BJ (cell line): ENCODE measurements around the gene TTC36. TPM values are rescaled to one million over a fixed set of nuclear protein-coding genes. Genes with fewer than 3 reads are reported as not detected.

ENCODE experiments used
- CTCF ChIA-PET: fragments of 350-600 bp; formaldehyde crosslinking; extraction: SDS; loops from one replicate; lab custom pipeline; 2021; ENCODE audit warnings: antibody characterized with exemption, inconsistent platforms; lab: Yijun Ruan, JAX
- POLR2A ChIA-PET: fragments of 300-600 bp; sonication (Branson Sonifier 250); formaldehyde crosslinking; extraction: SDS; loops from one replicate; lab custom pipeline; 2021; ENCODE audit warnings: antibody characterized with exemption; lab: Charles Lee
- DNase-seq: peaks from one replicate; pipeline ENCODE4 v3.0.0-alpha.2; 2011; ENCODE audit warnings: low read depth
- H3K27me3 ChIP-seq: 2 replicates; pipeline ENCODE4 v1.6.0; 2011; ENCODE audit warnings: low read length; ENCODE audit not compliant: control insufficient read depth, insufficient read depth
- H3K36me3 ChIP-seq: 2 replicates; pipeline ENCODE4 v1.5.1; 2011; ENCODE audit warnings: low read length; ENCODE audit not compliant: control insufficient read depth, insufficient read depth
- H3K4me3 ChIP-seq: 2 replicates; pipeline ENCODE4 v1.5.1; 2011; ENCODE audit warnings: low read depth, mild to moderate bottlenecking, control low read depth, low read length
- polyA plus RNA-seq: library from polyadenylated mRNA; depleted of rRNA; stranded (reverse); fragments of >200 nt; gene quantifications from 2 replicates; pipeline ENCODE4 v1.2.3, GENCODE V29; 2011
- TF ChIP-seq, protein P1 (sequence below): IDR thresholded peaks from 2 replicates; pipeline ENCODE4 v1.5.1; 2011; ENCODE audit warnings: low read depth, mild to moderate bottlenecking, control low read depth, inconsistent platforms, low read length, moderate library complexity; ENCODE audit not compliant: insufficient read depth

Gene TTC36
- polyA plus RNA-seq, 1 experiment = not detected

- ChIA-PET POLR2A (no interaction called here), CTCF (interaction anchor here (0.6 to 1.3 kb wide), 3 partner anchors 13 to 42 kb away, joined by 3 to 4 read pairs (median 3); no protein-coding TSS in a partner anchor)
- H3K4me3 ChIP-seq = peak within 1 kb of the TSS; percentile 71
- H3K27me3 ChIP-seq = no peaks in the 10 kb centered on the region
- H3K36me3 ChIP-seq = peaks cover 4% of the 10 kb centered on the region; the same call in 1 of the 2 replicates
- TF ChIP-seq, protein P1, sequence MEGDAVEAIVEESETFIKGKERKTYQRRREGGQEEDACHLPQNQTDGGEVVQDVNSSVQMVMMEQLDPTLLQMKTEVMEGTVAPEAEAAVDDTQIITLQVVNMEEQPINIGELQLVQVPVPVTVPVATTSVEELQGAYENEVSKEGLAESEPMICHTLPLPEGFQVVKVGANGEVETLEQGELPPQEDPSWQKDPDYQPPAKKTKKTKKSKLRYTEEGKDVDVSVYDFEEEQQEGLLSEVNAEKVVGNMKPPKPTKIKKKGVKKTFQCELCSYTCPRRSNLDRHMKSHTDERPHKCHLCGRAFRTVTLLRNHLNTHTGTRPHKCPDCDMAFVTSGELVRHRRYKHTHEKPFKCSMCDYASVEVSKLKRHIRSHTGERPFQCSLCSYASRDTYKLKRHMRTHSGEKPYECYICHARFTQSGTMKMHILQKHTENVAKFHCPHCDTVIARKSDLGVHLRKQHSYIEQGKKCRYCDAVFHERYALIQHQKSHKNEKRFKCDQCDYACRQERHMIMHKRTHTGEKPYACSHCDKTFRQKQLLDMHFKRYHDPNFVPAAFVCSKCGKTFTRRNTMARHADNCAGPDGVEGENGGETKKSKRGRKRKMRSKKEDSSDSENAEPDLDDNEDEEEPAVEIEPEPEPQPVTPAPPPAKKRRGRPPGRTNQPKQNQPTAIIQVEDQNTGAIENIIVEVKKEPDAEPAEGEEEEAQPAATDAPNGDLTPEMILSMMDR = no peak
- no peak for DNase-seq
Observed at GRCh38 chr11:118530683-118531596, 3.7 kb downstream of the TTC36 start, which contains the start of gene TMEM25. TSS of gene TMEM25 (plus strand) at chr11:118531192. CDS start at chr11:118531802, 610 bp downstream.

- ChIA-PET POLR2A (no interaction called here), CTCF (no interaction called here)
- Histone ChIP-seq H3K27me3 (no peaks in the 10 kb centered on the region), H3K36me3 (peaks cover 3% of the 10 kb centered on the region; the same call in 1 of the 2 replicates), H3K4me3 (peak overlapping the region; percentile 71)
- DNase-seq = no peak
- TF ChIP-seq, protein P1 = no peak
Observed at GRCh38 chr11:118531597-118532084, 4.4 kb downstream of the TTC36 start.

DNA sequence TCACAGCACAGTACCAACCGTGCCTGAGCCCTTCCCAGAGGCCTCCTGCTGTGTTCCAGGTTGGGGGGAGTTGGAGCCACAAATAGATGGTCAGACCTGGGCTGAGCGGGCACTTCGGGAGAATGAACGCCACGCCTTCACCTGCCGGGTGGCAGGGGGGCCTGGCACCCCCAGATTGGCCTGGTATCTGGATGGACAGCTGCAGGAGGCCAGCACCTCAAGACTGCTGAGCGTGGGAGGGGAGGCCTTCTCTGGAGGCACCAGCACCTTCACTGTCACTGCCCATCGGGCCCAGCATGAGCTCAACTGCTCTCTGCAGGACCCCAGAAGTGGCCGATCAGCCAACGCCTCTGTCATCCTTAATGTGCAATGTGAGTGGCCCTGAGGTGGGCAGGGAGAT lies 4.8 kb downstream of the TTC36 start:
- no peaks in the 10 kb centered on the region for H3K27me3 ChIP-seq
- CTCF ChIA-PET = no interaction called here
- no peak for DNase-seq
- POLR2A ChIA-PET = no interaction called here
- TF ChIP-seq, protein P1 = no peak
- peaks cover 3% of the 10 kb centered on the region; the same call in 1 of the 2 replicates for H3K36me3 ChIP-seq
- no peak overlapping the region for H3K4me3 ChIP-seq

- ChIA-PET CTCF (no interaction called here), POLR2A (no interaction called here)
- peaks cover 3% of the 10 kb centered on the region; the same call in 1 of the 2 replicates for H3K36me3 ChIP-seq
- TF ChIP-seq, protein P1 = no peak
- H3K4me3 ChIP-seq = no peak overlapping the region
- no peak for DNase-seq
- no peaks in the 10 kb centered on the region for H3K27me3 ChIP-seq
Observed at GRCh38 chr11:118532852-118533768, 5.8 kb downstream of the TTC36 start.
